Muscle layer of duodenum (tissue), 2 donors: Measurements from ENCODE around the gene CARD11.

Source experiments
- H3K27ac ChIP-seq: one replicate; pipeline ENCODE4 v1.7.0; 2013; ENCODE audit warnings: mild to moderate bottlenecking, low read length
- H3K27me3 ChIP-seq: one replicate; pipeline ENCODE4 v1.7.0; 2013; ENCODE audit warnings: low read depth, mild to moderate bottlenecking, control low read depth, low read length
- H3K36me3 ChIP-seq, 2 donors: one replicate each; pipeline ENCODE4 v1.7.0; 2013; ENCODE audit warnings: low read length in 2 of 2, control low read depth in 1 of 2, mild to moderate bottlenecking in 1 of 2; ENCODE audit not compliant: insufficient read depth in 2 of 2, control insufficient read depth in 1 of 2
- H3K4me1 ChIP-seq, 2 donors: one replicate each; pipeline ENCODE4 v1.7.0; 2013; ENCODE audit warnings: low read length in 2 of 2, mild to moderate bottlenecking in 2 of 2, control low read depth in 1 of 2, moderate library complexity in 1 of 2; ENCODE audit not compliant: insufficient read depth in 2 of 2, control insufficient read depth in 1 of 2
- H3K4me3 ChIP-seq, 2 donors: one replicate each; pipeline ENCODE4 v1.7.0; 2013; ENCODE audit warnings: low read length in 2 of 2, low read depth in 1 of 2, mild to moderate bottlenecking in 1 of 2
- H3K9me3 ChIP-seq, 2 donors: one replicate each; pipeline ENCODE4 v1.7.0; 2013; ENCODE audit warnings: low read length in 2 of 2, control low read depth in 1 of 2, mild to moderate bottlenecking in 1 of 2; ENCODE audit not compliant: control insufficient read depth in 1 of 2
- donor health status: healthy.

Gene CARD11

GRCh38 chr7:2997014-2997413 lies 46.7 kb downstream of the CARD11 start:
- no peak overlapping the region for H3K27ac ChIP-seq
- no peaks in the 10 kb centered on the region for H3K36me3 ChIP-seq

GRCh38 chr7:2996141-2996540 lies 47.5 kb downstream of the CARD11 start:
- Histone ChIP-seq H3K4me1 (no peaks in the 10 kb centered on the region), H3K4me3 (no peak overlapping the region), H3K36me3 (no peaks in the 10 kb centered on the region), H3K9me3 (peaks cover 0 to 10% of the 10 kb centered on the region in 2 donors), H3K27me3 (no peaks in the 10 kb centered on the region), H3K27ac (no peak overlapping the region)

More at GRCh38 chr7:2997014-2997413, 46.7 kb downstream of the CARD11 start:
- Histone ChIP-seq H3K4me3 (no peak overlapping the region), H3K4me1 (no peaks in the 10 kb centered on the region), H3K9me3 (peaks cover 0 to 6% of the 10 kb centered on the region in 2 donors), H3K27me3 (no peaks in the 10 kb centered on the region)

- no peak overlapping the region for H3K27ac ChIP-seq
- no peaks in the 10 kb centered on the region for H3K27me3 ChIP-seq
- no peaks in the 10 kb centered on the region for H3K4me1 ChIP-seq
- H3K4me3 ChIP-seq, result no peak overlapping the region
- H3K9me3 ChIP-seq, result peaks cover 0 to 16% of the 10 kb centered on the region in 2 donors
- no peaks in the 10 kb centered on the region for H3K36me3 ChIP-seq
These were observed 49.8 kb downstream of the CARD11 start for GRCh38 chr7:2993868-2994267.

- no peaks in the 10 kb centered on the region for H3K36me3 ChIP-seq
These were observed 50.3 kb downstream of the CARD11 start for GRCh38 chr7:2993396-2993795.

GRCh38 chr7:2990949-2991470 lies 52.7 kb downstream of the CARD11 start:
- H3K9me3 ChIP-seq, result peaks cover 0 to 17% of the 10 kb centered on the region in 2 donors
- no peak overlapping the region for H3K27ac ChIP-seq
- H3K27me3 ChIP-seq, result no peaks in the 10 kb centered on the region
- no peaks in the 10 kb centered on the region for H3K4me1 ChIP-seq
- no peak overlapping the region for H3K4me3 ChIP-seq
- no peaks in the 10 kb centered on the region for H3K36me3 ChIP-seq

More at GRCh38 chr7:2993396-2993795, 50.3 kb downstream of the CARD11 start:
- Histone ChIP-seq H3K27ac (no peak overlapping the region), H3K4me1 (no peaks in the 10 kb centered on the region), H3K9me3 (peaks cover 0 to 16% of the 10 kb centered on the region in 2 donors), H3K27me3 (no peaks in the 10 kb centered on the region), H3K4me3 (no peak overlapping the region)

- H3K4me3 ChIP-seq, result no peak overlapping the region
- H3K27me3 ChIP-seq, result no peaks in the 10 kb centered on the region
- no peaks in the 10 kb centered on the region for H3K4me1 ChIP-seq
- no peak overlapping the region for H3K27ac ChIP-seq
- peaks cover 0 to 8% of the 10 kb centered on the region in 2 donors for H3K9me3 ChIP-seq
- H3K36me3 ChIP-seq, result no peaks in the 10 kb centered on the region
These were observed 57.1 kb downstream of the CARD11 start for GRCh38 chr7:2986561-2986960.

- Histone ChIP-seq H3K27ac (no peak overlapping the region), H3K9me3 (peaks cover 0 to 8% of the 10 kb centered on the region in 2 donors), H3K4me3 (no peak overlapping the region), H3K27me3 (peaks cover 3% of the 10 kb centered on the region), H3K36me3 (no peaks in the 10 kb centered on the region), H3K4me1 (no peaks in the 10 kb centered on the region)
These were observed 57.8 kb downstream of the CARD11 start for GRCh38 chr7:2985866-2986265.

- Histone ChIP-seq H3K27me3 (peaks cover 9% of the 10 kb centered on the region), H3K4me1 (no peaks in the 10 kb centered on the region), H3K4me3 (no peak overlapping the region), H3K36me3 (no peaks in the 10 kb centered on the region), H3K9me3 (peaks cover 0 to 3% of the 10 kb centered on the region in 2 donors), H3K27ac (no peak overlapping the region)
These were observed 59.6 kb downstream of the CARD11 start for GRCh38 chr7:2984091-2984490.

- Histone ChIP-seq H3K27me3 (peaks cover 13% of the 10 kb centered on the region), H3K9me3 (peaks cover 0 to 3% of the 10 kb centered on the region in 2 donors)
These were observed 60.1 kb downstream of the CARD11 start for GRCh38 chr7:2983586-2983985.

GRCh38 chr7:2982831-2983230 lies 60.8 kb downstream of the CARD11 start:
- Histone ChIP-seq H3K4me1 (no peaks in the 10 kb centered on the region), H3K9me3 (peaks cover 0 to 3% of the 10 kb centered on the region in 2 donors), H3K27ac (no peak overlapping the region), H3K27me3 (peaks cover 13% of the 10 kb centered on the region), H3K36me3 (no peaks in the 10 kb centered on the region), H3K4me3 (no peak overlapping the region)

More at GRCh38 chr7:2983586-2983985, 60.1 kb downstream of the CARD11 start:
- Histone ChIP-seq H3K4me1 (no peaks in the 10 kb centered on the region), H3K36me3 (no peaks in the 10 kb centered on the region), H3K4me3 (no peak overlapping the region), H3K27ac (no peak overlapping the region)

GRCh38 chr7:2982401-2982800 lies 61.3 kb downstream of the CARD11 start:
- Histone ChIP-seq H3K9me3 (peaks cover 0 to 3% of the 10 kb centered on the region in 2 donors), H3K4me3 (no peak overlapping the region), H3K36me3 (no peaks in the 10 kb centered on the region), H3K27me3 (peaks cover 13% of the 10 kb centered on the region), H3K4me1 (no peaks in the 10 kb centered on the region), H3K27ac (no peak overlapping the region)

- Histone ChIP-seq H3K4me3 (no peak overlapping the region), H3K4me1 (no peaks in the 10 kb centered on the region), H3K27me3 (peaks cover 13% of the 10 kb centered on the region), H3K36me3 (no peaks in the 10 kb centered on the region), H3K27ac (no peak overlapping the region), H3K9me3 (no peaks in the 10 kb centered on the region)
These were observed 62.6 kb downstream of the CARD11 start for GRCh38 chr7:2981103-2981480.
